GM12874 (cell line): ENCODE results near the gene ODF4.

Experiments
- CTCF ChIP-seq: IDR thresholded peaks from 2 replicates; pipeline ENCODE4 v1.5.1; 2011; ENCODE audit warnings: low read depth, mild to moderate bottlenecking, control low read depth, low read length, moderate library complexity; ENCODE audit not compliant: insufficient read depth

ODF4 gene

GRCh38 chr17:8360260-8360659 is 20.6 kb downstream of the ODF4 start:
- no peak for TF ChIP-seq CTCF

DNA sequence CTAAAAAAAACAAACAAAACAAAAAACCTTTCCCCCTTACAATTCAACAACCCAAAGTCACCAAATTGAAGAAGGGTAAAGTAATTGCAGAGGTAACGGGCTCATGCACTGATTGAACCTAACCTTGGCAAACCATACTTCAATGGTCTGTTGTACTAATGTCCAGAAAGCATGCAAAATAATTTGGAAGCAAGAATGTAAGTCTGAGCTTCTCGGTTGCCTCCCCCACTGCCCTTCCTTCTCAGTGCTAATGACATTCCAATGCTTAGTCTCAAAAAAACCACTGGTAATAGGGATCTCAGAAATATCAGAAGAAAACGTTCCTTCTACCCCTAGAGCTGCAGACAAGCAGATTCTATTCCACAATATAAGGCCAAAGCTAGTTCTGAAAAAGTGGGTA is 21.1 kb downstream of the ODF4 start:
- TF ChIP-seq CTCF: no peak

DNA sequence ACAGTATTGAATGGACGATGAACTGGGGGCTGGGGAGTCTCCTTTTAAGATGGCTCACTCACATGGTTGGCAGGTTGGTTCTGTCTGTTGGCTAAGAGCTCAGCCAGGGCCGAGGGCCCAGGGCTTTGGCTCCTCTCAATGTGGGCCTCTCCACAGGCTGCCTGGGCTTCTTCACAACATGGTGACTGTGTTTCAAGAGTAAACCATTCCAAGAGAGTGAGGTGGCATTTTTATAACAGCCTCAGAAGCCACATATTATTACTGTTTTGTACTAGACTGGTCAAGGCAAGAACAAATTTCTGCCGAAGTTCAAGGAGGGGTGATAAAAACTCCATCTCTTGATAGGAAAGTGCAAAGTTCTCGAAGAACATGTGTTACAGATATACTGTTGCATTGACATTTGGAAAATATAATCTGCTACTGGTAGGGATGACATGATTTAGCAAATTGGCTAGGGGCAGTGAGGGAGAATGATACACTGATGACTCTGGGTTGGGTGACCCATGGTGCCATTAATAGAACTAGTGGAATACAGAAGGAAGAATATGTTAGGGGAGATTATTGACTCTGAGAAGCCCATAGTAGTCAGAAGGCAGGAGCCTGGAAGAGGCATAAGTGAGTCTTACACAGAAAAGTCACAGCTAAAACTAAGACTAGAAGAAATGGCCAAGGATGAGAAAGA is 23.2 kb downstream of the ODF4 start:
- TF ChIP-seq CTCF: no peak

GRCh38 chr17:8365143-8365542 is 25.5 kb downstream of the ODF4 start:
- TF ChIP-seq CTCF: no peak

DNA sequence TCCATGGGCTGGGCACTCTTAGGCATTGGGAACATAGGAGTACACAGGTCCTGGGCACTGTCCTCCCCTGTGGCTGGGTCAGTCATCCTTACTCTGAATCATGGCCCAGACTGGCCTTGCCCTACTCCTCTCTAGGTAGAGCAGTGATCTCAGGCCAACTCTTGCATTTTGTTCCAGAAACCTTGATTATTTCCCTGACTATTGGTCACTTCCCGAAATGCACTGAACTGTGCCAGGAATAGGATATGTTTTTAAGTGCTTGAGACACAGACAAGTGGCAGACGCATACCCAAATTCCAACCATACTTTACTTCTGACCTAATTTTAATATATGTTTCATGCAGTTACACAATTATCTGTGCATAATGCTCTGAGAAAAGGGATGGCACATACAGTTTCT is 26.6 kb downstream of the ODF4 start:
- TF ChIP-seq CTCF: no peak

- no peak for TF ChIP-seq CTCF
These were observed 28.6 kb downstream of the ODF4 start for GRCh38 chr17:8368193-8368592.

DNA sequence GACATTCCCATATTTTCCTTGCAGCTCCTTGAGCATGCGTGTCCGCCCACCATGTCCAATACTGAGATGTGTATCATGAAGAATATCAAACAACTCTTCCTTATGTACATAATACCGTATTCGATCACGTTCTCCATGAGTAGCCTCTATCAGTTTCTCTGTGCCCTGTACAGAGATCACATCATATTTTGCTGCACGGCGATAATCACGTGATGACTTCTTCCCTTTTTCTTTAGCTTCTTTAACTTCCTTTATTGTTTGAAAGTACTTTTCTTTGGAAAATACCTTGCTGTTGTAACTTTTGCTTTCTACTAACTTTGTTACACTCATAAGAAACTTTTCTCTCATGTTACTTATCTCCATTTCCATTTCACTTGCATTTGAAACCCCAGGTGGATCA is 30.3 kb downstream of the ODF4 start:
- TF ChIP-seq CTCF: no peak
